ENCODE data around the gene SLC6A6. TPM values are rescaled to one million over a fixed set of nuclear protein-coding genes. Genes with fewer than 3 reads are reported as not detected.
A peak's percentile ranks its signal among the peaks of the same experiment; 100 is the strongest.

Gene SLC6A6
- polyA plus RNA-seq, 6 donors from 2014 or later: 4.7 to 9.1 (median 6.2) TPM

- no peak for ATAC-seq (ENCODE audit: low read depth in 2 of 2)
- peaks cover 0 to 4% (median 0%) of the 10 kb centered on the region in 3 donors for H3K4me1 Mint-ChIP-seq
- peaks cover 0 to 9% of the 10 kb centered on the region in 2 donors for H3K36me3 Mint-ChIP-seq
- H3K4me3 Mint-ChIP-seq: peak overlapping the region in 1 of 8 donors; percentile 18
- peaks cover 0 to 13% (median 12%) of the 10 kb centered on the region in 3 donors for H3K27me3 Mint-ChIP-seq
- H3K9me3 Mint-ChIP-seq: no peaks in the 10 kb centered on the region
- H3K27ac Mint-ChIP-seq: no peak overlapping the region
- DNase-seq: no peak
Measured at GRCh38 chr3:14492948-14493881, 90.8 kb downstream of the SLC6A6 start.

DNA sequence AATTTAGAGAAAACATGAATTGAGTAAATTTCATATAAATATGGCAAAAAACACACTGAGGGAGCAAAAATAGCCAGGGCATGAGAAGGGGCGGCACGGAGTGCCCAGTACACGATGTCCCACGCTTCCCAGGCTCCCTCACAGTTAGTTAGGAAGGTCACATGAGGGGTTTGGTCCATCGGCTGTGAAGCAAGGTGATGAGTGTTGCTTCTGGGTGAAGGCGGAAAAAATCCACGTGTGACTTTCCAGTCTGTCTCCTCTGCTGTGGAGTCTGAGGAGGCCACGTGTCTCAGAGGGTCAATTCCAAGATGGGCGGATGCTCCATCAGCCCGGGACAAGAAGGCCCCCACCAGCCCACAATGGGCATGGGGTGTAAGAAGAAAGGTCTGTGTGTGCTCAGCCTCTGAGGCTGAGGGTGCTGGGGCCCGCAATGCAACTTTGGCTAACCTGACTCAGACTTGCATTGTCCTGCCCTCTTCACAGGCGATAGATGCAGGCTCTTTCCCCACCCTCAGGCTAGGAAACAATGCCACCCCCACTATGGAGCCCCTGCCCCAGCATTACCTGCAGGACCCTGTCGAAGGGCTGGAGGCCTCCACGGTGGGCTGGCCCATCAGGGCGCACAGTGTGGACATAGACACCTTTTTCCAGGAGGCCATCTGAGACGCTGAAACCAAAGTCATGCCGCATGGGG is 92.0 kb downstream of the SLC6A6 start:
- DNase-seq (no peak), ATAC-seq (ENCODE audit: low read depth in 2 of 2) (no peak)
- Mint-ChIP-seq H3K4me3 (no peak overlapping the region), H3K9me3 (peaks cover 0 to 6% (median 0%) of the 10 kb centered on the region in 7 donors), H3K36me3 (peaks cover 0 to 9% of the 10 kb centered on the region in 2 donors), H3K4me1 (peaks cover 0 to 4% (median 0%) of the 10 kb centered on the region in 3 donors), H3K27me3 (peaks cover 0 to 20% (median 12%) of the 10 kb centered on the region in 3 donors), H3K27ac (peak overlapping the region in 2 of 6 donors; percentile 7 to 63)

- H3K27ac Mint-ChIP-seq: peak overlapping the region in 1 of 6 donors; percentile 7
- ATAC-seq (ENCODE audit: low read depth in 2 of 2): no peak
- H3K36me3 Mint-ChIP-seq: peaks cover 0 to 9% of the 10 kb centered on the region in 2 donors
- peaks cover 0 to 6% (median 0%) of the 10 kb centered on the region in 7 donors for H3K9me3 Mint-ChIP-seq
- DNase-seq: no peak
- peaks cover 0 to 20% (median 12%) of the 10 kb centered on the region in 3 donors for H3K27me3 Mint-ChIP-seq
- peaks cover 0 to 4% (median 0%) of the 10 kb centered on the region in 3 donors for H3K4me1 Mint-ChIP-seq
- no peak overlapping the region for H3K4me3 Mint-ChIP-seq
Measured at GRCh38 chr3:14494973-14495300, 92.5 kb downstream of the SLC6A6 start.

- ATAC-seq (ENCODE audit: low read depth in 2 of 2) (no peak), DNase-seq (no peak)
- no peaks in the 10 kb centered on the region for H3K4me1 Mint-ChIP-seq
- no peak overlapping the region for H3K27ac Mint-ChIP-seq
- H3K9me3 Mint-ChIP-seq: peaks cover 0 to 13% (median 2%) of the 10 kb centered on the region in 7 donors
- H3K4me3 Mint-ChIP-seq: no peak overlapping the region
- H3K27me3 Mint-ChIP-seq: peaks cover 0 to 20% (median 12%) of the 10 kb centered on the region in 3 donors
- H3K36me3 Mint-ChIP-seq: no peaks in the 10 kb centered on the region
Measured at GRCh38 chr3:14496351-14496750, 93.9 kb downstream of the SLC6A6 start.

- Mint-ChIP-seq H3K27ac (no peak overlapping the region), H3K4me3 (no peak overlapping the region), H3K4me1 (no peaks in the 10 kb centered on the region), H3K27me3 (peaks cover 0 to 20% (median 12%) of the 10 kb centered on the region in 3 donors), H3K9me3 (peaks cover 0 to 23% (median 7%) of the 10 kb centered on the region in 7 donors), H3K36me3 (no peaks in the 10 kb centered on the region)
- ATAC-seq (ENCODE audit: low read depth in 2 of 2): no peak
- no peak for DNase-seq
Measured at GRCh38 chr3:14497321-14497720, 94.9 kb downstream of the SLC6A6 start.

DNA sequence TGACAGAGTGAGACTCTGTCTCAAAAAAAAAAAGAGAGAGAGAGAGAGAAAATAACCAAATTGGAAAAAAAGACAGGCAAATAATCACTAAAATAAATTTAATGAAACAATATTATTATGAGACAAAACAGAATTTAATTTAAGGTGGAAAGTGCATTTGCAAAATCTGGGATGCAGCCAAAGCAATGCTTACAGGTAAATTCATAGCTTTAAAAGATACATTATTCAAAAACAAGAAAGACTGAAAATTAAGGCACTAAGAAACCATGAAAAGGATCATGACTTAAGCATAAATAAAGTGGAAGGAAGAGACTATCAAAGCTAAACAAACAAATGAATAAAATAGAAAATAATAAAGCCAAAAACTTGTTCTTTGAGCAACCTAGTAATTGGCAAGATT is 100.1 kb downstream of the SLC6A6 start:
- DNase-seq (no peak), ATAC-seq (ENCODE audit: low read depth in 2 of 2) (no peak)
- no peak overlapping the region for H3K4me3 Mint-ChIP-seq
- H3K36me3 Mint-ChIP-seq: no peaks in the 10 kb centered on the region
- no peaks in the 10 kb centered on the region for H3K4me1 Mint-ChIP-seq
- H3K27me3 Mint-ChIP-seq: peaks cover 0 to 27% (median 13%) of the 10 kb centered on the region in 3 donors
- no peak overlapping the region for H3K27ac Mint-ChIP-seq
- peaks cover 0 to 35% (median 16%) of the 10 kb centered on the region in 7 donors for H3K9me3 Mint-ChIP-seq

GRCh38 chr3:14503033-14503705 is 100.8 kb downstream of the SLC6A6 start:
- H3K36me3 Mint-ChIP-seq: no peaks in the 10 kb centered on the region
- ATAC-seq (ENCODE audit: low read depth in 2 of 2): no peak
- no peak overlapping the region for H3K27ac Mint-ChIP-seq
- peaks cover under 1 to 3% (median under 1%) of the 10 kb centered on the region in 3 donors for H3K4me1 Mint-ChIP-seq
- peaks cover 0 to 23% (median 11%) of the 10 kb centered on the region in 3 donors for H3K27me3 Mint-ChIP-seq
- DNase-seq: no peak
- no peak overlapping the region for H3K4me3 Mint-ChIP-seq
- H3K9me3 Mint-ChIP-seq: peaks cover 0 to 35% (median 16%) of the 10 kb centered on the region in 7 donors

GRCh38 chr3:14503706-14504065 is 101.3 kb downstream of the SLC6A6 start:
- H3K4me3 Mint-ChIP-seq: peak overlapping the region in 1 of 8 donors; percentile 80
- H3K27me3 Mint-ChIP-seq: peaks cover 0 to 28% (median 10%) of the 10 kb centered on the region in 3 donors
- peaks cover 3 to 5% (median 5%) of the 10 kb centered on the region in 3 donors for H3K4me1 Mint-ChIP-seq
- no peaks in the 10 kb centered on the region for H3K36me3 Mint-ChIP-seq
- H3K27ac Mint-ChIP-seq: no peak overlapping the region
- ATAC-seq (ENCODE audit: low read depth in 2 of 2) (no peak), DNase-seq (no peak)
- H3K9me3 Mint-ChIP-seq: peaks cover 0 to 33% (median 16%) of the 10 kb centered on the region in 7 donors

GRCh38 chr3:14505001-14505802 is 102.8 kb downstream of the SLC6A6 start:
- DNase-seq (no peak), ATAC-seq (ENCODE audit: low read depth in 2 of 2) (no peak)
- Mint-ChIP-seq H3K27me3 (peaks cover 0 to 33% (median 8%) of the 10 kb centered on the region in 3 donors), H3K9me3 (peaks cover 0 to 28% (median 16%) of the 10 kb centered on the region in 7 donors), H3K4me1 (peaks cover 3 to 10% (median 5%) of the 10 kb centered on the region in 3 donors), H3K27ac (no peak overlapping the region), H3K36me3 (no peaks in the 10 kb centered on the region), H3K4me3 (no peak overlapping the region)

DNA sequence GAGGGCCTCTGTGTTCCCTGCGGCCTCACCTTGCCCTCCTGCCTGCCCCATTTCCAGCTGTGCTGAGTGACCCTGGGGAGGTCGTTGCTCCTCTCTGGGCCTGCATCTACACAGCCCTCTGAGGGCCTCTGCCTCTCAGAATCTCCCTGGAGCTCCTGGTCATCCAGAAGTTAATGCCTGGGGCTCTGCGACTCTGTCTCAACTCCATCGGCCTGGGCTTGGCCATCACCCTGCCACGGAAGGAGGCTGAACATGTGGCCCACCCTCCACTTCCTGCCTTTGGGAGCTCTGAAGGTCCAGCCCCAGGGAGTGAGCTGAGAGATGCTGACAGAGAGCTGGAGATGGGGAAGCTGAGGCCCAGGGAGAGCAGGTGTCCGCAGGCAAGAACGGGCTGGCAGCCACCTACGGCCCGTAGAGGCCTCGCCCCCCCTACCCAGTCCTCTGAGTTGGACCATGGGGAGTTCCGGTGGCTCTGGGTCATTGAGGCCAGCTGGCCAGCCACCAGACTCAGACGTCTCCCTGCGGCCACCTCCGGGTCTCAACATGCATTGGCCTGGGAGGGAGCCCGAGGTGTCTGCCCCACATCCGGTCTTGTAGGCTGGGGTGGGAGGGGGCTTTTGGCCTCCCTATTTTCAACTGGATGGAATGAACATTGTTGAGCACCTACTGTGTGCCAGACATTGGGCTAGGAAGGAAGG is 103.5 kb downstream of the SLC6A6 start:
- Mint-ChIP-seq H3K27me3 (peaks cover 0 to 37% (median 8%) of the 10 kb centered on the region in 3 donors), H3K36me3 (no peaks in the 10 kb centered on the region), H3K4me1 (peaks cover 3 to 10% (median 5%) of the 10 kb centered on the region in 3 donors), H3K4me3 (no peak overlapping the region), H3K27ac (no peak overlapping the region), H3K9me3 (peaks cover 0 to 25% (median 16%) of the 10 kb centered on the region in 7 donors)
- ATAC-seq (ENCODE audit: low read depth in 2 of 2): no peak
- DNase-seq: no peak

DNA sequence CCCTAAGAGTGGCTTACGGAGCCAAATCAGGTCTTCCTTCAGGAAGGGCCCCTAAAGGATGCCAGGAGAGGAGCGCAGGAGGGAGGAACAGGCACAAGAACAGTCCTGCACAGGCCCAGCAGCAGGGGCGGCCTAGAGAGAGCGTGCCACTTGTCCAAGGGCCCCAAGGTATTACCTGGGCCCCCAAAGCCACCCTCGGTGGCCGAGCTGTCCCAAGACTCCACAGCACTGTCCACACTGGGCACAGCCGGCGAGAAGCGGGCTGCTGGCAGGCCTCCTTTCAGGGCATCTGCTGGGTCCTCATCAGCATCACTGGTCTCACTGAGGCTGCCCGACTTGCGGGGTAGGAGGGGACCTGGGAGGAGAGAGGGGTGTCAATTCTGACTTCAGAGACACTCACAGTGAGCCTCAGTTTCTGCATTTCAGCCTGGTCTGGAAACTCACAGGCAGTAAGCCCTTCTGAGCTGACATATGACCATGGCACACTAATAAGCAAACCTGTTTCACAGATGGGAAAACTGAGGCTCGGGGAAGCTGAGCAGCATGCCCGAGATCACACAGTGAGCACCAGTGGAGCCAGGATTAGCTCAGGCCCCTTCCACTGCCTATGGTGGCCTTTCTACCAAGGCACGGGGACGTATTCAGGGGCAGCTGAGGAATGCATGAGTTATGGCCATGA is 104.4 kb downstream of the SLC6A6 start:
- Mint-ChIP-seq H3K27me3 (peaks cover 0 to 38% (median 8%) of the 10 kb centered on the region in 3 donors), H3K4me1 (peaks cover 3 to 10% (median 5%) of the 10 kb centered on the region in 3 donors), H3K9me3 (peaks cover 0 to 17% (median 13%) of the 10 kb centered on the region in 7 donors), H3K27ac (no peak overlapping the region), H3K4me3 (no peak overlapping the region), H3K36me3 (no peaks in the 10 kb centered on the region)
- DNase-seq: no peak
- no peak for ATAC-seq (ENCODE audit: low read depth in 2 of 2)

Data from naive B cell (primary cell).